ENCODE data around the gene ADAMTS19. TPM values are rescaled to one million over a fixed set of nuclear protein-coding genes. Genes with fewer than 3 reads are reported as not detected.

ADAMTS19 gene
- polyA plus RNA-seq, 3 donors = not detected

DNA sequence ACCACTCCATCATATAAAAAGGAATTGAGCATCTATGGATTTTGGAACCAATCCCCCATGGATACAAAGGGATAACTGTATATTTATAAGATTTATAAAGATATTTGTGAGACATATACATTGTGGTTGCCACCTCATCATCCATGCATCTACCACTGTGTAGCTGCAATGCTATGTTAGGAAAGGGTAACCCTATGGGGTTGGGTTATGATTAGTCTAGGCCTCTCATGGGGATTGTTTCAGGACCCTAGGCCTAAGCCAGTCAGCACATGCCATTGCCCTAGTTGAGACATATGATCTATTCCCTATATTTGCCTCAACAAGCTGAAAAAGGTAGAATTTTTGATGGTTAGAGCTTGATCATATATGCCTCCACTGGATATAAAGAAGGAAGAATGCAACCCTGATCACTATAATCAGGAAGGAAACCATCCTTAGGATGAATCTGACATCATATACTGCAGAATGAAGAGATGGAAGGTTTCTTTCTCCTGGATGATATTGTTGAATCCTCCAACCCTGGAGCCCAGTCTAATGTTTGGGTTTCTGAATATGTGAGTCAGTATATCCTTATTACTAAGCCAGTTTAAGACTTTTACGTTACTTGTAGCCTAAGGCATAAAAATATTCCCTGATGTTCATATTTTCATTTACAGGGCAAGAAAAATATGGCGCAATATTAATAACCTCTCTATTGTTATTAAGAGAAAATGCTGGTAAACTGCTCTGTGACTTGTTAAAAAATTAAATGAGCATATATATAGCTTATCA, 94.2 kb downstream of the ADAMTS19 start:
- Histone ChIP-seq H3K9ac (ENCODE audit: insufficient read depth, low read length, poor library complexity, severe bottlenecking) (no peak overlapping the region), H3K9me3 (replicated peaks in 1 of 2; ENCODE audit: control insufficient read depth in 1 of 2, insufficient read depth in 1 of 2, low read length in 2 of 2) (no peaks in the 10 kb centered on the region), H4K20me1 (ENCODE audit: insufficient read depth, low read length) (no peaks in the 10 kb centered on the region), H3K4me1 (ENCODE audit: control insufficient read depth in 1 of 2, insufficient read depth in 2 of 2, low read length in 2 of 2) (no peaks in the 10 kb centered on the region), H3K36me3 (replicated peaks in 1 of 2; ENCODE audit: control insufficient read depth in 1 of 2, insufficient read depth in 2 of 2, low read length in 2 of 2) (no peaks in the 10 kb centered on the region), H3K79me2 (ENCODE audit: insufficient read depth, low read length) (no peaks in the 10 kb centered on the region), H3K4me3 (replicated peaks in 1 of 3; ENCODE audit: low read depth in 2 of 3, low read length in 3 of 3) (no peak overlapping the region), H2AFZ (ENCODE audit: insufficient read depth, low read depth, low read length, poor library complexity, severe bottlenecking) (no peak overlapping the region), H3K4me2 (replicated peaks; ENCODE audit: extremely low read depth, low read length, poor library complexity, severe bottlenecking) (no peak overlapping the region), H3K27ac (ENCODE audit: low read depth in 1 of 2, low read length in 2 of 2) (no peak overlapping the region), H3K27me3 (ENCODE audit: control insufficient read depth in 2 of 2, insufficient read depth in 2 of 2, low read length in 2 of 2) (no peaks in the 10 kb centered on the region)
- Mint-ChIP-seq H3K27ac (no peak overlapping the region), H3K27me3 (ENCODE audit: low read depth in 3 of 3) (no peaks in the 10 kb centered on the region), H3K4me3 (no peak overlapping the region), H3K9me3 (peaks cover 0 to 2% (median 0%) of the 10 kb centered on the region in 7 donors), H3K4me1 (no peaks in the 10 kb centered on the region), H3K36me3 (no peaks in the 10 kb centered on the region)
- DNase-seq = no peak
- no peak for TF ChIP-seq CTCF (IDR thresholded peaks at IDR 0.05)
- WGBS (ENCODE audit: insufficient coverage) = no CpG with 5 or more reads among the region's 2 CpGs
- intact Hi-C loops (cut with micrococcal nuclease) = no loop called here

DNA sequence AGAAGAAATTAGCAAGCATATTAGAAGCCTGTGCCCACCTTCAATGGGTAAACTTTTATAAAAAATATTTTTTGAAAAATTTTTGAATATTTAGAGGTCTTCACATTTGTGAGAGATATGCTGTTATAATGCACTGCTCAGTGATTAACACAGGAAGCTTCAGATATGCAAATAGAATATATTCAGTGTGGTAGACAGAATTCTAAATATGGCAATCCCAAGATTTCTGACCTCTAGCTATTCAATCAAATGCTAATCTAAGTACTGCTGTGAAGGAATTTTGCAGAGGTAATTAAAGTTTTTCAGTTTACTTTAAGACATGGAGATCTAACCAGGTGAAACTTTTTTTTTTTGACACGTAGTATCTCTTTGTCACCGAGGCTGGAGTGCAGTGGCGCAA, 103.5 kb downstream of the ADAMTS19 start:
- H3K36me3 ChIP-seq (replicated peaks in 1 of 2; ENCODE audit: control insufficient read depth in 1 of 2, insufficient read depth in 2 of 2, low read length in 2 of 2) = no peaks in the 10 kb centered on the region
- H3K4me1 ChIP-seq (ENCODE audit: control insufficient read depth in 1 of 2, insufficient read depth in 2 of 2, low read length in 2 of 2) = no peaks in the 10 kb centered on the region

More for the DNA sequence above, 103.5 kb downstream of the ADAMTS19 start:
- intact Hi-C loops (cut with micrococcal nuclease) = no loop called here
- Histone ChIP-seq H3K27ac (ENCODE audit: low read depth in 1 of 2, low read length in 2 of 2) (no peak overlapping the region), H3K27me3 (ENCODE audit: control insufficient read depth in 2 of 2, insufficient read depth in 2 of 2, low read length in 2 of 2) (no peaks in the 10 kb centered on the region), H3K9ac (ENCODE audit: insufficient read depth, low read length, poor library complexity, severe bottlenecking) (no peak overlapping the region), H4K20me1 (ENCODE audit: insufficient read depth, low read length) (no peaks in the 10 kb centered on the region), H3K9me3 (replicated peaks in 1 of 2; ENCODE audit: control insufficient read depth in 1 of 2, insufficient read depth in 1 of 2, low read length in 2 of 2) (no peaks in the 10 kb centered on the region), H3K4me2 (replicated peaks; ENCODE audit: extremely low read depth, low read length, poor library complexity, severe bottlenecking) (no peak overlapping the region), H2AFZ (ENCODE audit: insufficient read depth, low read depth, low read length, poor library complexity, severe bottlenecking) (no peak overlapping the region), H3K4me3 (replicated peaks in 1 of 3; ENCODE audit: low read depth in 2 of 3, low read length in 3 of 3) (no peak overlapping the region), H3K79me2 (ENCODE audit: insufficient read depth, low read length) (no peaks in the 10 kb centered on the region)
- Mint-ChIP-seq H3K27ac (no peak overlapping the region), H3K9me3 (peaks cover 0 to 4% (median 0%) of the 10 kb centered on the region in 7 donors), H3K36me3 (no peaks in the 10 kb centered on the region), H3K27me3 (ENCODE audit: low read depth in 3 of 3) (peaks cover 0 to 1% (median 0%) of the 10 kb centered on the region in 3 donors), H3K4me3 (no peak overlapping the region), H3K4me1 (no peaks in the 10 kb centered on the region)
- WGBS (ENCODE audit: insufficient coverage) = 96% methylated on average over 3 of the region's 3 CpGs
- DNase-seq = no peak
- no peak for TF ChIP-seq CTCF (IDR thresholded peaks at IDR 0.05)

All from CD14-positive monocyte (primary cell).